ENCODE data around the gene ETNK1. TPM values are rescaled to one million over a fixed set of nuclear protein-coding genes. Genes with fewer than 3 reads are reported as not detected.

The ETNK1 gene
- total RNA-seq, 1 donor from 2014 or later: 82.4 TPM

DNA sequence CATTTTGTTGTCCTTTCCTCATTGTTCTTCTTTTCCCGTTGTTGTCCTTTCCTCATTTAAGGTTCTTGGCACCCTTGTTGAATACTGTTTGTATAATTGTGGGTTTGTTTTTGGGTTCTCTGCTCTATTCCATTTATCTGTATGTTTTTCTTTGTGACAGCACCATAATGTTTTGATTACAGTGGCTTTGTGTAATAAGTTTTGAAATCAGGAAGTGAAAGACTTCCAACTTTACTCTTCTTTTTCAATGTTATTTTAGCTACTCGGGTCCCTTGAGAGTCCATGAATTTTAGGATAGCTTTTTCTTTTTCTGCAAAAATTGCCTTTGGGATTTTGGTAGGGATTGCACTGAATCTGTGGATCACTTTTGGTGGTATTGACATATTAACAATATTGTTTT is 28.1 kb downstream of the ETNK1 start:
- Histone ChIP-seq H3K4me3 (no peak overlapping the region), H3K9me3 (no peaks in the 10 kb centered on the region), H3K36me3 (no peaks in the 10 kb centered on the region), H3K27me3 (ENCODE audit: low read depth) (no peaks in the 10 kb centered on the region), H3K4me1 (no peaks in the 10 kb centered on the region), H3K27ac (no peak overlapping the region)
- ATAC-seq (no peak), DNase-seq (no peak)
- intact Hi-C loops (cut with DNase I): no loop called here
- TF ChIP-seq CTCF (IDR thresholded peaks at IDR 0.05): no peak

- Histone ChIP-seq H3K27ac (no peak overlapping the region), H3K4me3 (no peak overlapping the region), H3K4me1 (no peaks in the 10 kb centered on the region), H3K36me3 (no peaks in the 10 kb centered on the region), H3K27me3 (ENCODE audit: low read depth) (no peaks in the 10 kb centered on the region), H3K9me3 (no peaks in the 10 kb centered on the region)
- ATAC-seq (no peak), DNase-seq (no peak)
- no peak for TF ChIP-seq CTCF (IDR thresholded peaks at IDR 0.05)
- intact Hi-C loops (cut with DNase I): no loop called here
Measured at GRCh38 chr12:22653791-22654190, 28.8 kb downstream of the ETNK1 start.

DNA sequence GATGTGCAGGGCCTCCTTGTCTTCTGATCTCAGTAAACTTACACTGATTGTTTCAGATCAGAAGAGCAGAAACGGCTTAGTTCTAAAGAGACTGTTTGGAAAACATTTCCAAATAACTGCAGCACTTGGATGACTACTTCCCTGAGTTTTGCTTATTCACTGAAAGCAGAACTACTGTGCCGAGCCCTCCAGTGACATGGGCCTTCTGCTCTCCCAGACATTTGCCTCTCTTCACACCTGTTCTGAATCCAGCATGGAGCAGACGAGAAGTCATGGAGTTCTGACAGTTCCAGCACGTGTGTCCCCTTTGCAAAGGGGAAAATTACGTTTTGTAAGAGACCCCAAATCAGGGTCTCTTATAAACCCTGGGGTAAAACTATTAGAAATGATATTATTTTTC is 31.4 kb downstream of the ETNK1 start:
- Histone ChIP-seq H3K27me3 (ENCODE audit: low read depth) (no peaks in the 10 kb centered on the region), H3K4me3 (no peak overlapping the region), H3K36me3 (peaks cover 13% of the 10 kb centered on the region), H3K9me3 (no peaks in the 10 kb centered on the region), H3K4me1 (no peaks in the 10 kb centered on the region), H3K27ac (no peak overlapping the region)
- DNase-seq: no peak
- no peak for TF ChIP-seq CTCF (IDR thresholded peaks at IDR 0.05)
- ATAC-seq: no peak
- intact Hi-C loops (cut with DNase I): no loop called here

DNA sequence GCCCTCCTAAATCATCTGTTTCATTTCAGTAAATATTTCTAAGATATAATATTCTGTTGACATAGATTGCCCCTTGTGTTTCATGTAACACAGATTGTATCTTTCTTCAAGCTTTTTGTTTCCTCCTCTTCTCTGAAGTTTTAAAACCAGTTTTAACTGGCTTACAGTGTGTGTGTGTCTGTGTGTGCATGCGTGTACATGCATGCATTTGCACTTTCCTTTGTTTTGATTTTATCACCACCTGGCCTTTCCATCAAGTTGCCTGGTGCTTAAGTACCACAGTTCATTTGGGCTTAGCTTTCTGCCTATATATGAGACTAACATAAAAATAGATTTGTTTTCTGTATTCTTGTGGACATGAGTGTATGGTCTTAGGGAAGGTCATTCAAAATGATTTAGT is 31.9 kb downstream of the ETNK1 start:
- intact Hi-C loops (cut with DNase I): no loop called here
- Histone ChIP-seq H3K4me1 (no peaks in the 10 kb centered on the region), H3K36me3 (peaks cover 14% of the 10 kb centered on the region), H3K9me3 (no peaks in the 10 kb centered on the region), H3K27me3 (ENCODE audit: low read depth) (no peaks in the 10 kb centered on the region), H3K4me3 (no peak overlapping the region), H3K27ac (no peak overlapping the region)
- no peak for DNase-seq
- no peak for TF ChIP-seq CTCF (IDR thresholded peaks at IDR 0.05)
- ATAC-seq: no peak

DNA sequence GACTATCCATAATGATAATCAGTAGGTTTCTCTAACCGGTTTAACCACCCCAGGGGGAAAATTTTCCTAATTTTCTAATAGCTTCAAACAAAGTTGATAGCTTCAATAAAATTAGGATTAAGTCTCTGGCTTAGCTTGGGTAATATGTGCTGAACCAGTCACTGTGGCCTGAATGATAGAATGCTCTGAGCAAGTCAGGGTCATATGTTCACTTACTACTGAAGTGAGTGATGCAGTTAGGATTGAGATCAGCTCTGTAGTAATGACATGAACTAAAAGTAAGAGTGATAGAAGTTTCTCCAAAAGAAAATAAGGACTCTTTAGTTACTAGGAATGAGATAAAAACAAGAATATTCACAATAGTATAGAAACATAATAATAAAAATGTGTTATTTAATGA is 32.6 kb downstream of the ETNK1 start:
- Histone ChIP-seq H3K9me3 (no peaks in the 10 kb centered on the region), H3K27ac (no peak overlapping the region), H3K4me1 (no peaks in the 10 kb centered on the region), H3K36me3 (peaks cover 16% of the 10 kb centered on the region), H3K4me3 (no peak overlapping the region), H3K27me3 (ENCODE audit: low read depth) (no peaks in the 10 kb centered on the region)
- TF ChIP-seq CTCF (IDR thresholded peaks at IDR 0.05): no peak
- ATAC-seq (no peak), DNase-seq (no peak)
- intact Hi-C loops (cut with DNase I): no loop called here

GRCh38 chr12:22658214-22658613 is 33.2 kb downstream of the ETNK1 start:
- Histone ChIP-seq H3K9me3 (no peaks in the 10 kb centered on the region), H3K27ac (no peak overlapping the region), H3K4me3 (no peak overlapping the region), H3K27me3 (ENCODE audit: low read depth) (no peaks in the 10 kb centered on the region), H3K36me3 (peaks cover 22% of the 10 kb centered on the region), H3K4me1 (no peaks in the 10 kb centered on the region)
- no peak for ATAC-seq
- no peak for TF ChIP-seq CTCF (IDR thresholded peaks at IDR 0.05)
- intact Hi-C loops (cut with DNase I): no loop called here
- no peak for DNase-seq

Data from lower lobe of right lung (tissue), 2 donors.